ENCODE data around the gene PRPF19. TPM values are rescaled to one million over a fixed set of nuclear protein-coding genes. Genes with fewer than 3 reads are reported as not detected.

PRPF19 gene
- total and polyA plus RNA-seq, 2 of the 13 experiments (the other 11 are each of a cell fraction or from before 2014, with no cell fraction given): 27.4 to 91.1 TPM

DNA sequence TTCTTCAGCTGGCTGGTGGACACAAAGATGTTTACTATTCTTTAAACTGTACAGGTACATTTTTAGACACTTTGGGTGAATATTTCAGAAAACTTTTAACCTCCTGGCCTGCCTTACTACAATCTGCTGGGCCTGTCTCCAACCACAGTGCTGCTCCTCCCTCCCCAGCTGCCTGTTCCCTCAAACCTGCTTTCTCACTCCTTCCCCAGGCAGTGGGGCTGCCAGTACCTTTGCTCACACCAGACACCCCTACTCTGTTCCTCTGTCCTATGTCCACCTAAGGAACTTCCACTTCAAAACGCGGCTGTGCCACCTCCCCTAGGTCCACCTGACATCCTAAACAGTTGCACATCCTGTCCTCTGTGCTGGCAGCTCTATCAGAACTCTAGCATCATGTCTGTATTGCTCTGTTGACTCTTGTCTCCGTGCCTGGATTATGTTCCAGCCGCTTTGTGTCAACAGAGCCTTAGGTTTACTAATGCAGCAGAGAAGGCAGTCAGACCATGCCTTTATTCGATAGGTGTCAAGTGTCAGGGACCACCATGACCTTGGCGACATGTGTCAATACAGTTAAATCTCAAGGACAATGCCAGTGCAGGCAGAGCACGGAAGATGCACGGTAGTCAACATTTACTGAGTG is 25.6 kb downstream of the PRPF19 start (continued):
- no peak; the same call in 1 of the 2 replicates for TF ChIP-seq ZBTB42 (CRISPR knock-in tag; IDR thresholded peaks at IDR 0.05)
- TF ChIP-seq, protein P1, sequence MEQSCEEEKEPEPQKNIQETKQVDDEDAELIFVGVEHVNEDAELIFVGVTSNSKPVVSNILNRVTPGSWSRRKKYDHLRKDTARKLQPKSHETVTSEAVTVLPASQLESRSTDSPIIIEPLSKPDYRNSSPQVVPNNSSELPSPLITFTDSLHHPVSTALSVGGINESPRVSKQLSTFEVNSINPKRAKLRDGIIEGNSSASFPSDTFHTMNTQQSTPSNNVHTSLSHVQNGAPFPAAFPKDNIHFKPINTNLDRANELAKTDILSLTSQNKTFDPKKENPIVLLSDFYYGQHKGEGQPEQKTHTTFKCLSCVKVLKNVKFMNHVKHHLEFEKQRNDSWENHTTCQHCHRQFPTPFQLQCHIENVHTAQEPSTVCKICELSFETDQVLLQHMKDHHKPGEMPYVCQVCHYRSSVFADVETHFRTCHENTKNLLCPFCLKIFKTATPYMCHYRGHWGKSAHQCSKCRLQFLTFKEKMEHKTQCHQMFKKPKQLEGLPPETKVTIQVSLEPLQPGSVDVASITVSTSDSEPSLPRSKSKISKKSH (CRISPR knock-in tag; IDR thresholded peaks at IDR 0.05; ENCODE audit: borderline replicate concordance): no peak
- no peak for TF ChIP-seq ZNF546 (CRISPR knock-in tag; conservative IDR thresholded peaks at IDR 0.05)
- TF ChIP-seq ZNF24 (IDR thresholded peaks at IDR 0.05): 0 out of 2 replicates have a peak, but pooled peaks have one; percentile 33
- peak; percentile 68; the same call in 1 of the 2 replicates for TF ChIP-seq ATF1 (CRISPR knock-in tag; IDR thresholded peaks at IDR 0.05)
- TF ChIP-seq ZSCAN21 (CRISPR knock-in tag; IDR thresholded peaks at IDR 0.05; ENCODE audit: borderline replicate concordance): peak; percentile 97
- no peak for TF ChIP-seq ZNF615 (CRISPR knock-in tag; IDR thresholded peaks at IDR 0.05; ENCODE audit: borderline replicate concordance)
- peak; percentile 92 for TF ChIP-seq PHF21A (CRISPR knock-in tag; IDR thresholded peaks at IDR 0.05)
- TF ChIP-seq, protein P2, sequence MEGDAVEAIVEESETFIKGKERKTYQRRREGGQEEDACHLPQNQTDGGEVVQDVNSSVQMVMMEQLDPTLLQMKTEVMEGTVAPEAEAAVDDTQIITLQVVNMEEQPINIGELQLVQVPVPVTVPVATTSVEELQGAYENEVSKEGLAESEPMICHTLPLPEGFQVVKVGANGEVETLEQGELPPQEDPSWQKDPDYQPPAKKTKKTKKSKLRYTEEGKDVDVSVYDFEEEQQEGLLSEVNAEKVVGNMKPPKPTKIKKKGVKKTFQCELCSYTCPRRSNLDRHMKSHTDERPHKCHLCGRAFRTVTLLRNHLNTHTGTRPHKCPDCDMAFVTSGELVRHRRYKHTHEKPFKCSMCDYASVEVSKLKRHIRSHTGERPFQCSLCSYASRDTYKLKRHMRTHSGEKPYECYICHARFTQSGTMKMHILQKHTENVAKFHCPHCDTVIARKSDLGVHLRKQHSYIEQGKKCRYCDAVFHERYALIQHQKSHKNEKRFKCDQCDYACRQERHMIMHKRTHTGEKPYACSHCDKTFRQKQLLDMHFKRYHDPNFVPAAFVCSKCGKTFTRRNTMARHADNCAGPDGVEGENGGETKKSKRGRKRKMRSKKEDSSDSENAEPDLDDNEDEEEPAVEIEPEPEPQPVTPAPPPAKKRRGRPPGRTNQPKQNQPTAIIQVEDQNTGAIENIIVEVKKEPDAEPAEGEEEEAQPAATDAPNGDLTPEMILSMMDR (CRISPR knock-in tag; IDR thresholded peaks at IDR 0.05): 0 out of 2 replicates have a peak, but pooled peaks have one; percentile 17
- TF ChIP-seq KLF16 (CRISPR knock-in tag; IDR thresholded peaks at IDR 0.05): peak in 1 of 2 experiments; percentile 95; a peak in 2 of 4 replicates
- TF ChIP-seq XBP1 (CRISPR knock-in tag; IDR thresholded peaks at IDR 0.05): peak; percentile 32; the same call in 1 of the 2 replicates
- peak; percentile 94 for TF ChIP-seq ZNF441 (CRISPR knock-in tag; IDR thresholded peaks at IDR 0.05; ENCODE audit: borderline replicate concordance)
- TF ChIP-seq, protein P3, sequence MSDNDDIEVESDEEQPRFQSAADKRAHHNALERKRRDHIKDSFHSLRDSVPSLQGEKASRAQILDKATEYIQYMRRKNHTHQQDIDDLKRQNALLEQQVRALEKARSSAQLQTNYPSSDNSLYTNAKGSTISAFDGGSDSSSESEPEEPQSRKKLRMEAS (IDR thresholded peaks at IDR 0.05): peak; percentile 90
- TF ChIP-seq ZFP82 (CRISPR knock-in tag; IDR thresholded peaks at IDR 0.05; ENCODE audit: borderline replicate concordance): no peak
- no peak; the same call in 1 of the 2 replicates for TF ChIP-seq SAFB2 (CRISPR knock-in tag; IDR thresholded peaks at IDR 0.05; ENCODE audit: borderline replicate concordance, low read depth)
- TF ChIP-seq ZNF235 (CRISPR knock-in tag; IDR thresholded peaks at IDR 0.05; ENCODE audit: borderline replicate concordance): no peak
- no peak for TF ChIP-seq JARID2 (CRISPR knock-in tag; IDR thresholded peaks at IDR 0.05; ENCODE audit: insufficient replicate concordance)
- peak; percentile 96 to 98 for TF ChIP-seq NR2F1 (CRISPR knock-in tag; IDR thresholded peaks at IDR 0.05)
- peak; percentile 94 for TF ChIP-seq DPF2 (CRISPR knock-in tag; IDR thresholded peaks at IDR 0.05; ENCODE audit: borderline replicate concordance, low read depth)
- TF ChIP-seq, protein P4, sequence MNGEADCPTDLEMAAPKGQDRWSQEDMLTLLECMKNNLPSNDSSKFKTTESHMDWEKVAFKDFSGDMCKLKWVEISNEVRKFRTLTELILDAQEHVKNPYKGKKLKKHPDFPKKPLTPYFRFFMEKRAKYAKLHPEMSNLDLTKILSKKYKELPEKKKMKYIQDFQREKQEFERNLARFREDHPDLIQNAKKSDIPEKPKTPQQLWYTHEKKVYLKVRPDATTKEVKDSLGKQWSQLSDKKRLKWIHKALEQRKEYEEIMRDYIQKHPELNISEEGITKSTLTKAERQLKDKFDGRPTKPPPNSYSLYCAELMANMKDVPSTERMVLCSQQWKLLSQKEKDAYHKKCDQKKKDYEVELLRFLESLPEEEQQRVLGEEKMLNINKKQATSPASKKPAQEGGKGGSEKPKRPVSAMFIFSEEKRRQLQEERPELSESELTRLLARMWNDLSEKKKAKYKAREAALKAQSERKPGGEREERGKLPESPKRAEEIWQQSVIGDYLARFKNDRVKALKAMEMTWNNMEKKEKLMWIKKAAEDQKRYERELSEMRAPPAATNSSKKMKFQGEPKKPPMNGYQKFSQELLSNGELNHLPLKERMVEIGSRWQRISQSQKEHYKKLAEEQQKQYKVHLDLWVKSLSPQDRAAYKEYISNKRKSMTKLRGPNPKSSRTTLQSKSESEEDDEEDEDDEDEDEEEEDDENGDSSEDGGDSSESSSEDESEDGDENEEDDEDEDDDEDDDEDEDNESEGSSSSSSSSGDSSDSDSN (CRISPR knock-in tag; IDR thresholded peaks at IDR 0.05): peak; percentile 55
- TF ChIP-seq, protein P5, sequence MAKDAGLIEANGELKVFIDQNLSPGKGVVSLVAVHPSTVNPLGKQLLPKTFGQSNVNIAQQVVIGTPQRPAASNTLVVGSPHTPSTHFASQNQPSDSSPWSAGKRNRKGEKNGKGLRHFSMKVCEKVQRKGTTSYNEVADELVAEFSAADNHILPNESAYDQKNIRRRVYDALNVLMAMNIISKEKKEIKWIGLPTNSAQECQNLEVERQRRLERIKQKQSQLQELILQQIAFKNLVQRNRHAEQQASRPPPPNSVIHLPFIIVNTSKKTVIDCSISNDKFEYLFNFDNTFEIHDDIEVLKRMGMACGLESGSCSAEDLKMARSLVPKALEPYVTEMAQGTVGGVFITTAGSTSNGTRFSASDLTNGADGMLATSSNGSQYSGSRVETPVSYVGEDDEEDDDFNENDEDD (CRISPR knock-in tag; IDR thresholded peaks at IDR 0.05; ENCODE audit: borderline replicate concordance): peak; percentile 34; the same call in 1 of the 2 replicates
- peak; percentile 90 for TF ChIP-seq KDM6A (CRISPR knock-in tag; IDR thresholded peaks at IDR 0.05; ENCODE audit: low read depth)

All from HepG2 (cell line).